ENCODE data around the gene LMBRD2.
"Not testable (repeated sequence)": the region's sequence is repeated elsewhere in the genome, so short reads cannot be mapped to it uniquely, and the experiment has no call there.

LMBRD2 gene

GRCh38 chr5:36151434-36152323, at the start of gene LMBRD2, which contains the start of gene SKP2:
TSS of gene LMBRD2 (minus strand) at chr5:36151887. CDS start at chr5:36143349, 8,538 bp downstream.
TSS of gene SKP2 (plus strand) at chr5:36152111. CDS start at chr5:36152263, 152 bp downstream.
- in situ Hi-C loops (cut with HindIII; ENCODE audit: low sequenced_read_pairs): loop anchor here (5.0 kb wide), 1 partner anchor 59 kb away; no protein-coding TSS in a partner anchor

DNA sequence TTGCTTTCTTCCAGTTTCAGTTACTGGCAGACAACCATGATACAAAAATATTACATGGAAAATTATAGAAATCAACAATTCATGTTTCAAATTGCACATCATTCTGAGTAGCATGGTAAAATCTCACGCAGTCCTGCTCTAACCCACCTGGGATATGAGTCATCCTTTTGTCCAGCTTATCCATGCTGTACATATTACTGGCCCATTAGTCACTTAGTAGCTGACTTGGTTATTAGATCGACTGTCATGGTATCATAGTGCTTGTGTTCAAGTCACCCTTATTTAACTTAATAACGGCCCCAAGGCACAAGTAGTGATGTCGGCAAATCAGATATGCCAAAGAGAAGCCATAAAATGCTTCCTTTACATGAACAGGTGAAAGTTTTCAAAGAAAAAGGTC, 48.8 kb upstream of the LMBRD2 start:
- in situ Hi-C loops (cut with HindIII; ENCODE audit: low sequenced_read_pairs): no loop called here

- in situ Hi-C loops (cut with HindIII; ENCODE audit: low sequenced_read_pairs): no loop called here
Measured at GRCh38 chr5:36199620-36200019, 47.9 kb upstream of the LMBRD2 start.

DNA sequence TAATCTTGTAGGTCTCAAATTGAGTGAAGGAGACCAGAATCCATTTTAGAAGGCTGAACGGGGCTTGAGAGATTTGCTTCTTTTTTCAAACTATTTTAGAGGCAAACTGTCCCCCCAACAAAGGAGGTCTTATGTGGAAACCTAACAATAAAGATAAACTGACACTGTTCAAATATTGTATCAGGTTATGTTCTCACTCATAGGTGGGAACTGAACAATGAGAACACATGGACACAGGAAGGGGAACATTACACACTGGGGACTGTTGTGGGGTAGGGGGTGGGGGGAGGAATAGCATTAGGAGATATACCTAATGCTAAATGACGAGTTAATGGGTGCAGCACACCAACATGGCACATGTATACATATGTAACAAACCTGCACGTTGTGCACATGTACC, 47.1 kb upstream of the LMBRD2 start:
- in situ Hi-C loops (cut with HindIII; ENCODE audit: low sequenced_read_pairs): not testable (repeated sequence)

DNA sequence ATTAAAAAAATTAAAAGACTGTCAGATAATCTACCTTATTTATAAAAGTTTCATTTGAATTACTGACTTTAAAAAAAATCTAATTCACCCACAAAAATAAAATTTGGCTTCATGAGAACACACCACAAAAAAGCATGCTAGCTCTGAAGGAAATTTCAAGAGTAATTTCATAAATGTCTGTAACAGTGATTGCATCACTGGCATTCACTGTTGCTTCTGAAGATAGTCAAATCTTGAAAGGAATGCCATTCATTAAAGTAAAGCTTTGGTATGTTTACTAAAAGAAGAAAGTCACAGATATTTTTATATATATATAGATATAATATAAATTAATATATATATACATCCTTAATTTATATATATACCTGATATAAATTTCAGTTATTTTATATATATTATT, 46.6 kb upstream of the LMBRD2 start:
- in situ Hi-C loops (cut with HindIII; ENCODE audit: low sequenced_read_pairs): no loop called here

DNA sequence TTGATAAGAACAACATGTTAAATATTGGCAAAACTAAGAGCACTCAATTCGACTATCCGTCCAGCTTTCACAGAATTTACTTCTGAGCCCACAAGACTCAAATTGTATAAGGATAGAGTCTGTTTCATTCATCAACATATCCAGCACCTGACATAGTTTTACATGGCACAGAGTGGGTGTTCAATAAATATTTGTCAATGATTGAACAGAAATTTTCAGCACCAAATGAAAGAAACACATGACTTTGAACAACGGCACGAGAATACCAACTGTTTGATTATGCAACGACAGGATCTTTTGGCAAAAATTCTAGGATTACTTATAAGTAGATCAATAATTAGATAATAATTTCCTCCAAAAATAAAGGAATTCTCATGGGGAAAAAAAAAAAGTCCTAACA, 42.1 kb upstream of the LMBRD2 start:
- in situ Hi-C loops (cut with HindIII; ENCODE audit: low sequenced_read_pairs): no loop called here

DNA sequence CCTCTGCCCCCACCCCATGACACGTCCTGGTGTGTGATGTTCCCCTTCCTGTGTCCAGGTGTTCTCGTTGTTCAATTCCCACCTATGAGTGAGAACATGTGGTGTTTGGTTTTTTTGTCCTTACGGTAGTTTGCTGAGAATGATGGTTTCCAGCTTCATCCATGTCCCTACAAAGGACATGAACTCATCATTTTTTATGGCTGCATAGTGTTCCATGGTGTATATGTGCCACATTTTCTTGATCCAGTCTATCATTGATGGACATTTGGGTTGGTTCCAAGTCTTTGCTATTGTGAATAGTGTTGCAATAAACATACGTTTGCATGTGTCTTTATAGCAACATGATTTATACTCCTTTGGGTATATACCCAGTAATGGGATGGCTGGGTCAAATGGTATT, 32.7 kb upstream of the LMBRD2 start:
- in situ Hi-C loops (cut with HindIII; ENCODE audit: low sequenced_read_pairs): not testable (repeated sequence)

- in situ Hi-C loops (cut with HindIII; ENCODE audit: low sequenced_read_pairs): no loop called here
Measured at GRCh38 chr5:36181774-36182173, 30.1 kb upstream of the LMBRD2 start.

- in situ Hi-C loops (cut with HindIII; ENCODE audit: low sequenced_read_pairs): no loop called here
Measured at GRCh38 chr5:36180556-36181350, 29.1 kb upstream of the LMBRD2 start.

GRCh38 chr5:36179950-36180349, 28.3 kb upstream of the LMBRD2 start:
- in situ Hi-C loops (cut with HindIII; ENCODE audit: low sequenced_read_pairs): no loop called here

DNA sequence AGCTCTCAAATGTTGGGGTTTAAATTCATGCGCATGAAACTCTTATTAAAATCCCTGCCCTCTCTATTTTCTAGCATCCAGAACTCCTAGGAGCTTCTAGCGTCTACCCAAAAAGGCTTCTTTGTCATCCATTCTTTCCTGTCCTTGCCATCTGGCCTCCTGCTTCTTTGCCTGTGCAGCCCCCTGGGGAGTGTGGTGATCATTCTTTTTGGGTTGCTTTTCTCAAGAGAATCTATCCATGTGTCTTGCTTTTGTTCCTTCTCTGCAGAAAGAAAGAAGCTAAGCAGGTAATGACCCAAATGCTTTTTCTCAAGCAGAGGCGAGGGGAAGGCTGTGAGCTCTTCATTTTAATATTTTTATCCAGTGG, 26.8 kb upstream of the LMBRD2 start:
- in situ Hi-C loops (cut with HindIII; ENCODE audit: low sequenced_read_pairs): no loop called here

DNA sequence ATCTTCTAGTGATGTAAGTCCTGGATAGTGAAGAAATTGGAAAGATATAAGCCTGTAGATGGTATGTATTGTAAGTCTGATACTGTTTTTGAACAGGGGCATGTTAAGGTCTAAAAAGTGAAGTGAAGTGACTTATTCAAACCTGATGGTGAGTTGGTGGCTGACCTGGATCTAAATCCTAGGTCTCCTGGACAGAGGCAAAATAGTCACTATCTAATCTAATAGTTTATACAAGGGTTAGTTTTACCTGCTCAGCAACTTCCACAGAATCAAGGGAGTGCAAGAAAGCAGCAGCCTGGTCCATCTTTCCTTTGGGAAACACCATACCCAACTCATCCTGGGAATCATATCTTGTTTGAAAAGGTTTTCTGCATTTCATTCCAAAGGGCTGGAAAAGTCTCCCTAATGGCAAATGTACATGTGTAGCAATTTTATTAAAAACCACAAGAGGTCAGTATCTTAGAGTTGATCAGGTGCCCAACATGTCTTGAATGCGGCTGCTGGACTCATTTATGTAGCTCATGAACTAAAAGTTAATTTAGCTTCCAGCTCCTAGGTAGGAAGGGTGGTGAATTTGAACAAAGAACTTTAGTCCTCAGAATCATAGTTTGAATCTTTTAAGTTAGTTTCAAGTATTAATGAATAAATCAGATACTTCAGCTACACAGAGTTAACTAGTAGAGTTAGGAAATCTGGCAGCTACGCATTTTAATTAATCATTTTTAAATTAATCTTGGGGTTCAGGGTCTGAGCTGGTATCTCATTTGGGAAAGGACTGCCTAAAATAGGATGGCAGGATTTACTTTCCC, 26.2 kb upstream of the LMBRD2 start:
- in situ Hi-C loops (cut with HindIII; ENCODE audit: low sequenced_read_pairs): no loop called here

DNA sequence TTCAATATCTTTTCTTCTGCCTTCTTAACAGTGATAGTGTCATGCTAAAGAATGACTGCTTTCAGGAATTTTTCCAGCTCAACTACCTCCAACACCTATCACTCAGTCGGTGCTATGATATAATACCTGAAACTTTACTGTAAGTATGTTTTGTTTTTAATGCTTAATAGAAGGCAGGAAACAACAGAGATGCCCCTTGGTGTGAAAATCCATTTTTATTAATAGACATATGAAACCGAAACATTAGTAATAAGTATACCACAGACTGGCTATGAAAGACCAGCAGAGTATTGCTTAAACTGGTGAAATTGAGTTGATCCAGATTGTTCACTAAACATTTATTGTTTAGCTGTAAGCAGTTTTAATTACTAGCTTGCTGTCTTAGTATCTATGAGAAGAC, 25.5 kb upstream of the LMBRD2 start:
- in situ Hi-C loops (cut with HindIII; ENCODE audit: low sequenced_read_pairs): no loop called here

DNA sequence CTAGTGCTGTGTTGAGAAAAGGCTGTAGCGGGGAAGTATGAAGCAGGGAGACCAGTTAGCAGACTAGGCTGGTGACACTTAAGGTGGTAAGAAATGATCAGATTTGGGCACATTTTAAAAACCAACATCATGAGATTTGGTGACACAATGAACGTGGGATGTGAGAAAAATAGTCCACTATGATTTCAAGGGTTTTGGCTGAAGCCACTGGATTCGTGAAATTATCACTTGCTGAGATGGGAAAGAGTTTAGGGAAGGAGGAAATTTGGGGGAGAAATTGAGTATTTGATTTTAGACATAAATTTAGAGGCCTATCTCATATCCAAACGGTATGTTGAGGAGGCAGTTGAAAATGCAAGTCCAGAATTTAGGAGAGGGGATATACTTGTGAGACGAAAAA, 23.4 kb upstream of the LMBRD2 start:
- in situ Hi-C loops (cut with HindIII; ENCODE audit: low sequenced_read_pairs): no loop called here

- in situ Hi-C loops (cut with HindIII; ENCODE audit: low sequenced_read_pairs): no loop called here
Measured at GRCh38 chr5:36174119-36174518, 22.4 kb upstream of the LMBRD2 start.

- in situ Hi-C loops (cut with HindIII; ENCODE audit: low sequenced_read_pairs): no loop called here
Measured at GRCh38 chr5:36173426-36173825, 21.7 kb upstream of the LMBRD2 start.

GRCh38 chr5:36172599-36172998, 20.9 kb upstream of the LMBRD2 start:
- in situ Hi-C loops (cut with HindIII; ENCODE audit: low sequenced_read_pairs): no loop called here

GRCh38 chr5:36170832-36171424, 19.2 kb upstream of the LMBRD2 start:
- in situ Hi-C loops (cut with HindIII; ENCODE audit: low sequenced_read_pairs): no loop called here

- in situ Hi-C loops (cut with HindIII; ENCODE audit: low sequenced_read_pairs): loop anchor here (10.0 kb wide), 1 partner anchor 326 kb away; no protein-coding TSS in a partner anchor
Measured at GRCh38 chr5:36168737-36169136, 17.1 kb upstream of the LMBRD2 start.

DNA sequence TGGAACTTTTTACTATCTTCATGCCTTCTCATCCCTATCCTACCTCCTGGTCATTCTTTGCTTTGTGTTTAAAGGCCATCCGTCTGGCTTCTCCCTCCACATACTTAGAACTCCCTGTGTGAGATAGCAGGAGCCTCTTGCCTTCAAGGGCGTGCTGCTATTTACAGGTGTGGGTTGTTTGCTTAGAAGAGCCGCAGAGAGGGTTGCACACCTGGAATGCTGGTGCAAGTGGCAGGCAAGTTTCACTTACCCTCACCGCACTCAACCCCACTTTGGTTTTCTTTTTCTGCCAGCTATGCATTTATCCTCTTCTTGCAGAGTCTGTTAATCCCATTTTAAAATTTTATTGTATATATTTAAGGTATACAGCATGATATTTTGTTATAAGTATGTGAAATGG, 12.8 kb upstream of the LMBRD2 start:
- in situ Hi-C loops (cut with HindIII; ENCODE audit: low sequenced_read_pairs): loop anchor here (10.0 kb wide), 1 partner anchor 330 kb away; no protein-coding TSS in a partner anchor
